Measurements from ENCODE around the gene MAGEA3.
"Not testable (repeated sequence)": the region's sequence is repeated elsewhere in the genome, so short reads cannot be mapped to it uniquely, and the experiment has no call there.

The MAGEA3 gene, protein sequence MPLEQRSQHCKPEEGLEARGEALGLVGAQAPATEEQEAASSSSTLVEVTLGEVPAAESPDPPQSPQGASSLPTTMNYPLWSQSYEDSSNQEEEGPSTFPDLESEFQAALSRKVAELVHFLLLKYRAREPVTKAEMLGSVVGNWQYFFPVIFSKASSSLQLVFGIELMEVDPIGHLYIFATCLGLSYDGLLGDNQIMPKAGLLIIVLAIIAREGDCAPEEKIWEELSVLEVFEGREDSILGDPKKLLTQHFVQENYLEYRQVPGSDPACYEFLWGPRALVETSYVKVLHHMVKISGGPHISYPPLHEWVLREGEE

DNA sequence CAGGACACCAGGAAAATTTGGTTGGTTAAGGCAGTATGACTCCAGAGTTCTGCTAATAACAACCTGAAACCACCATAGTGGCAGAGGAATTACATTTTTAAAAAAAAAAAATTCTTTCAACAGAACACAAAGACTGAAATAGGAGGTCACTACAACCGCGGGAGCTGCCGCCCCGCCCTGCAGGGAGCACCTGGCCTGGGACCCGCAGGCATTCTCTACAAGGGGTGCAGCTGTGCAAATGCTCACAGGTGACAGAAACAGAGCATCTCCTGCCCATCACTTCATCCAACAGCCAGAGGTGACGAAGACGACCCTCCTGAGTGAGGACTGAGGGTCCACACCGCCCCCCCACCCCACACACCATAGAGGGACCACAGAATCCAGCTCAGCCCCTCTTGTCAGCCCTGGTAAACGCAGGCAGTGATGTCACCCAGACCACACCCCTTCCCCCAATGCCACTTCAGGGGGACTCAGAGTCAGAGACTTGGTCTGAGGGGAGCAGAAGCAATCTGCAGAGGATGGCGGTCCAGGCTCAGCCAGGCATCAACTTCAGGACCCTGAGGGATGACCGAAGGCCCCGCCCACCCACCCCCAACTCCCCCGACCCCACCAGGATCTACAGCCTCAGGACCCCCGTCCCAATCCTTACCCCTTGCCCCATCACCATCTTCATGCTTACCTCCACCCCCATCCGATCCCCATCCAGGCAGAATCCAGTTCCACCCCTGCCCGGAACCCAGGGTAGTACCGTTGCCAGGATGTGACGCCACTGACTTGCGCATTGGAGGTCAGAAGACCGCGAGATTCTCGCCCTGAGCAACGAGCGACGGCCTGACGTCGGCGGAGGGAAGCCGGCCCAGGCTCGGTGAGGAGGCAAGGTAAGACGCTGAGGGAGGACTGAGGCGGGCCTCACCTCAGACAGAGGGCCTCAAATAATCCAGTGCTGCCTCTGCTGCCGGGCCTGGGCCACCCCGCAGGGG, at the start of gene MAGEA3:
Gene MAGEA3 (plus strand): TSS at position 843 of the 980 bp plus-strand sequence. CDS start 2,039 bp downstream, outside the sequence.
- DNase-seq = not testable (repeated sequence)

DNA sequence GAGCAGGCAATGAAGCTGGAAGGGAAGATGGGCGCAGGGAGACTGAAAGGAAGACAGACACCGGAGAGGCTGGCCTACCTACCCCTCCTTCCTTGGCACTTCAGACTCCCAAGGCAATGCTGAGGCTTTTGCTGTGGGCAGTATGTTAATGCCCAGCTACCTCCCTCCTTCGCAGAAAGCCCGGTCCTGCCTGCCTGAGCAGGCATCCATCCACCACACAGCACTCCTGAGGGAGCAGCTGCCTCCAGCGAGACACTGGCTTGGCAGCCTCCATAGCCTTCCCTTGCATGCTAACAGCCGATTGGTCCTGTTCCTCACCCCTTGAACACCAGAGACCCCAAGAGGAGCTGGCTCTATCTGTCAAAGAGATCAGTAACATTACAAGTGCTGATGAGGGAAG, 46.5 kb upstream of the MAGEA3 start:
- no peak for DNase-seq

DNA sequence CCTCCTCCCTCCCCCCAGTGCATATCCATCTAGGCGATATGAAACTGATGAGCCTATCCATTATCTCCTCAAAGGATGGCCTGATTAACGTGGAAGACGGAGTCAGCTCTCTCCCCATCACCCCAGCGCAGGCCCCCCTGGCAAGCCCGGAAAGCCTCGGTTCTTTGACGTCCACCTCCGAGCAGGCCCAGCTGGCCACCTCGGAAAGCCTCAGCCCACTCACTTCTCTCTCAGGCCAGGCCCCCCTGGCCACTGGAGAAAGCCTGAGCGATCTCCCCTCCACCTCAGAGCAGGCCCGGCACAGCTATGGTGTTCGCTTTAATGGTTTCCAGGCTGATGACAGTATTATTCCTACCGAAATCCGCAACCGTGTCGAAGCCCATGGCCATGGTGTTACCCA, 46.1 kb upstream of the MAGEA3 start:
- DNase-seq = no peak

DNA sequence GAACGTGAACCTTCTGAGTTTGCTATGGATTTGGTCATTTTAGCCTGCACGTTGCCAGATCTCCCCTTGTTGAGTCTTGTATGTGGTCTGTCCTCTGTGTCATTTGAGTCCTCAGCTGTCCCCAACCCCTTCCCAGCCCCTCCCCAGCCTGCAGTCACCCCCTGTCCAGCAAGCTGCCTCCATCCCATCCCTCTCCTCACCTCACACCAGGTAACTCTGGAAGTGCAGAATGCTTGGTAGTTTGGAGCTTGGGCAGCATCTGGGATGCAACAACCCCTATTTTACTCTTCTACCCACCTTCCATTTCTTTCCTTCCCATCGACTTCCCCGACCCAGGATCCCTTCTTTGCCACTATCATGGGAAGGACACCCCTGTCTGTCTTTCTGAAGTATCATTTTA, 42.5 kb upstream of the MAGEA3 start:
- DNase-seq = no peak

DNA sequence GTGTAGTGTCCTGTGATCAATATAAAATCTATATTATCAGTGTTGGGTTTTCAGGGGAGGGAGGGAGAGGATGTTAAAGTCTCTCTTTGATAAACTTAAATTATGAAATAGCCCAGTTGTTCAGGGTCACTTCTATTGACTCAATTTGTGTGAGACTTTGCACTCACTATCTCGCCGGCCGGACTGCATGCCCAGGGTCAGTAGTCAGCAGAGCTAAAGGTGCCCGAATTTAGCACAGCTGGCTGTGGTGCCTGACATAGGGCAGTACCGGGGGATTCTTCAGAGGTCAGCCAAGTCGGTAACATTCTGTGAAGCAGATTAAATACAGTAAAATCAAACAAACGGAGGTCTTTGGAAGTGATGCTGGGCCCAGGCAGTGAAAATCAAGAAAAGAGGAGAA, 41.7 kb upstream of the MAGEA3 start:
- no peak for DNase-seq

DNA sequence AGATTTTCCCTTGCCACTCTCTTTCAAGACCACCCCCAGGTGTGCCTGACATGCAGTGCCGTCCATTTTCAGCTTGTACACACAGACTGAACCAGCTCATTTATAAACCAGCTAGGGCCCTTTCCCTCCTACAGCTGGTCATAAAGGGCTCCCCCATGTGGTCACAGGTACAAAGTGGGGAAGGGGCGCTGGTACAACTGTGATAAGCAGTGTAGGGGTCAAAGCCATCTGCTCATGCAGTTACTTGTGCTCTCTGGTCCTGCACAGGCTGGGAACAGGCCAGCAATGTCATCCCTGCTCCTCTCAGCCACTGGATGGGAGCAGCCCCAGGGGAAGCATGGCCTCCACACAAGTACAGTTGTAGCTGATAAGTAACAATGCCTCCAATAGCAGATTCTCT, 40.3 kb upstream of the MAGEA3 start:
- DNase-seq = no peak

DNA sequence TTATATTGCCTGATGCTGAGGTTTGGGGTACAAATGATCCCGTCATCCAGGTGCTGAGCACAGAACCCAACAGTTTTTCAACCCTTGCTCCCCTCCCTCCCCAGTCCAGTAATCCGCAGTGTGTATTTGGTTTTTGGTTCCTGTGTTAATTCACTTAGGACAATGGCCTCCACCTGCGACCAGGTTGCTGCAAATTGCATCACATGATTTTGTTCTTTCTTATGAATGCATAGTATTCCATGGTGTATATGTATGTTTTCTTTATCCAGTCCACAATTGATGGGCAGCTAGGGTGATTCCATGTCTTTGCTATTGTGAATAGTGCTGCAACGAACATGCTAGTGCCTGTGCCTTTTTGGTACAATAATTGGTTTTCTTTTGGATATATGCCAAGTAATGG, 35.5 kb upstream of the MAGEA3 start:
- no peak for DNase-seq

DNA sequence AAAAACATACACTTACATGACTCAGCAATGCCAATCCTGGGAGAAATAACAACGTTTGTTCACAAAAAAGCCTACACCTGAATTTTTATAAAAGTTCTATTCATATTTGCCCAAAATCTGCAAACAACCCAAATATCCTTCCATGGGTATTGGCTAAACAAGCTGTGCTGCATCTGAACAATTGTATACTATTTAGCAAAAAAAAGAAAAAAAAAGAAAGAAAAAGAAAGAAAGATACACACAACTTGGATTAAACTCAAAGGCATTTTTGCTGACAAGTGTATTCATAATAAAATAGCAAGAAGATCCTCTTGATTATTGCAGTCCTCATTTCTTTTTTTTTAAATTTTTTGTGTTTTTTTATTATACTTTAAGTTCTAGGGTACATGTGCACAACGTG, 24.5 kb upstream of the MAGEA3 start:
- DNase-seq = no peak

DNA sequence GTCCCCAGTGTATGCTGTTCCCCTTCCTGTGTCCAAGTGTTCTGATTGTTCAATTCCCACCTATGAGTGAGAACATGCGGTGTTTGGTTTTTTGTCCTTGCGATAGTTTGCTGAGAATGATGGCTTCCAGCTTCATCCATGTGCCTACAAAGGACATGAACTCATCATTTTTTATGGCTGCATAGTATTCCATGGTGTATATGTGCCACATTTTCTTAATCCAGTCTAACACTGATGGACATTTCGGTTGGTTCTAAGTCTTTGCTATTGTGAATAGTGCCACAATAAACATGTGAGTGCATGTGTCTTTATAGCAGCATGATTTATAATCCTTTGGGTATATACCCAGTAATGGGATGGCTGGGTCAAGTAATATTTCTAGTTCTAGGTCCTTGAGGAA, 23.9 kb upstream of the MAGEA3 start:
- not testable (repeated sequence) for DNase-seq

DNA sequence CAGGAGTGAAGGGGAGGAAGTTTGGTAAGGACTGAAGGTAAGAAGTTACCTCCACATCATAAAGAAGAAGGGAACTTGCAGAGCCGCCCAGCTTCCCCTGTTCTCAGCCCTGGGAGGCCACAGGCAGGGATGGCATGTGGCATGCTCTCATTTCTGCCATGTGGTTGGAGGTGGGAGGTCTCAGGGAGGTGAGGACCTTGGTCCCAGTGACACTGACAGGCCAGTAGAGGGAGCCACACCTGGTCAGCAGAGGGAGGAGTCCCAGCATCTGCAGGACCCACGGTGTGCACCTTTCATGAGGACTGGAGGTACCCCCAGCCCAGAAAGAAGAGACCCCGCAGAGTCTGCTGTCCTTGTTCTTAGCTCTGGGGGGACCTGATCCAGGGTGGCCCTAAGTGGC, 17.6 kb upstream of the MAGEA3 start:
- DNase-seq = not testable (repeated sequence)

DNA sequence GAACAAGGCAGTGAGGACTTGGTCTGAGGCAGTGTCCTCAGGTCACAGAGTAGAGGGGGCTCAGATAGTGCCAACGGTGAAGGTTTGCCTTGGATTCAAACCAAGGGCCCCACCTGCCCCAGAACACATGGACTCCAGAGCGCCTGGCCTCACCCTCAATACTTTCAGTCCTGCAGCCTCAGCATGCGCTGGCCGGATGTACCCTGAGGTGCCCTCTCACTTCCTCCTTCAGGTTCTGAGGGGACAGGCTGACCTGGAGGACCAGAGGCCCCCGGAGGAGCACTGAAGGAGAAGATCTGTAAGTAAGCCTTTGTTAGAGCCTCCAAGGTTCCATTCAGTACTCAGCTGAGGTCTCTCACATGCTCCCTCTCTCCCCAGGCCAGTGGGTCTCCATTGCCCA, 1.8 kb downstream of the MAGEA3 start:
- not testable (repeated sequence) for DNase-seq

DNA sequence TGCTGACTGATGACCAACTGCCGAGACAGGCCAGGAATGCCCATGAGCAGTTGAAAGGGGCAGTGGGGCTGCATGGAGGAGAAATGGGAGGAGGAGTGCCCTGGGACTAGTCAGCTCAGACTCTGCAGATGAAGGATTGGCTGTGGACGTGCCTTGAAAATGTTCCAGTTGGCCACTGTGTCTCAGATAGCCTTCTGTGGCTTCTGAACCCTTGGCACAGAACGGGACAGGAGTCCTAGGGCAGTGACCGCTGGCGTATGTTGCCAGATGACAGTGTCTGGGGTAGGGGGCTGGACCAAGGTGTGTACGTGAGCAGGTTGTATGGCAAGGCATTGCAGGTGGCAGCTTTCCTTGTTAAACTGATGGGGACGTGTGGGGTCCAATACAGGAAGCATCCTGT, 7.9 kb downstream of the MAGEA3 start:
- not testable (repeated sequence) for DNase-seq

DNA sequence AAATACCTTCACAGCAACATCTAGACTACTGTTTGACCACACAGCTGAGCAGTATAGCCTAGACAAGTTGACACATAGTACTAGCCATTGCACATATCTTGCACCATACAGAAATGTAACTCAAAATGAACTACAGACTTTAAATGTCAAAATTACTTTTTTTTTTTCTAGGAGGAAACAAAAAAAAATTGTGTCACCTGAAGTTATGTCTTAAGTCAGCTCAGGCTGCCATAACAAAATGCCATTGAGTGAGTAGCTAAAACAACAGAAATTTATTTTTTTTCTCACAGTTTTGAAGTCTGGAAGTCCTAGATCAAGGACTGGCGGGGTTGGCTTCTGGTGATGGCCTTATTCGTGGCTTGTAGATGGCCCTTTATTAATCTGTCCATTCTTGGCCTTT, 10.6 kb downstream of the MAGEA3 start, which contains the start of gene CSAG2:
Gene CSAG2 (minus strand): TSS at position 101 of the 400 bp plus-strand sequence. CDS start 161 bp downstream, outside the sequence.
- DNase-seq = not testable (repeated sequence)

DNA sequence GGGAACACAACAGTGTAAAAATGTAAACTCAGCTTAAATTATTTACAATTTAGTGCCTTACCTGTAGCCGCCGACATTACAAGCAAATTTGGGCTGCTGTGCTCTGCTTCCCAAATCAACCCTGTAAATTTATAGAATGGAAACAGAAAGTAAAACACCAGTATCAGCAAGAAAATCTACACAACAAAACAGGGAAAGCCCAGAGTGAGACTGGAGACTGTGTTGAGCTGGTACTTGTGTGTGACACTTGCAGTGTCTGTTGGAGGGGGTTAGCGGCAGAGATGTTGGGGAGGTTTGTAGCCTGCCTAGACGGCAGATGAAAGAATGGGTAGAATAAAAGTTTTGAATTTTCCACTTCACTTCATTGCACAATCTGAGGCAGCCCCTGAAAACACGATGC, 14.6 kb downstream of the MAGEA3 start:
- not testable (repeated sequence) for DNase-seq

DNA sequence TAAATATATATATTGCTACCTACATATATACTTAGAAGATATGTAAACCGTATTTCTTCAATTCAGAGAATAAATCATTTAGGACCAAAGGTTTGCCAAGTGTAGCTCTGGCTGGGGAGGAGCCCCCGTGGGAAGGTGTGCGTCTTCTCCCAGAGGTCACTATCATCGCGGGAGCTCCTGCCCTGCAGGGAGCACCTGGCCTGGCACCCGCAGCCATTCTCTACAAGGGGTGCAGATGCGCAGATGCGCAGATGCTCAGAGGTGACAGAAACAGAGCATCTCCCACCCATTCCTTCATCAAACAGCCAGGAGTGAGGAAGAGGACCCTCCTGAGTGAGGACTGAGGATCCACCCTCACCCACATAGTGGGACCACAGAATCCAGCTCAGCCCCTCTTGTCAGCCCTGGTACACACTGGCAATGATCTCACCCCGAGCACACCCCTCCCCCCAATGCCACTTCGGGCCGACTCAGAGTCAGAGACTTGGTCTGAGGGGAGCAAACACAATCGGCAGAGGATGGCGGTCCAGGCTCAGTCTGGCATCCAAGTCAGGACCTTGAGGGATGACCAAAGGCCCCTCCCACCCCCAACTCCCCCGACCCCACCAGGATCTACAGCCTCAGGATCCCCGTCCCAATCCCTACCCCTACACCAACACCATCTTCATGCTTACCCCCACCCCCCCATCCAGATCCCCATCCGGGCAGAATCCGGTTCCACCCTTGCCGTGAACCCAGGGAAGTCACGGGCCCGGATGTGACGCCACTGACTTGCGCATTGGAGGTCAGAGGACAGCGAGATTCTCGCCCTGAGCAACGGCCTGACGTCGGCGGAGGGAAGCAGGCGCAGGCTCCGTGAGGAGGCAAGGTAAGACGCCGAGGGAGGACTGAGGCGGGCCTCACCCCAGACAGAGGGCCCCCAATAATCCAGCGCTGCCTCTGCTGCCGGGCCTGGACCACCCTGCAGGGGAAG, 15.5 kb downstream of the MAGEA3 start, which contains the start of gene MAGEA2B:
Gene MAGEA2B (plus strand): TSS at position 814 of the 973 bp plus-strand sequence. CDS start 2,479 bp downstream, outside the sequence.
- DNase-seq = not testable (repeated sequence)

DNA sequence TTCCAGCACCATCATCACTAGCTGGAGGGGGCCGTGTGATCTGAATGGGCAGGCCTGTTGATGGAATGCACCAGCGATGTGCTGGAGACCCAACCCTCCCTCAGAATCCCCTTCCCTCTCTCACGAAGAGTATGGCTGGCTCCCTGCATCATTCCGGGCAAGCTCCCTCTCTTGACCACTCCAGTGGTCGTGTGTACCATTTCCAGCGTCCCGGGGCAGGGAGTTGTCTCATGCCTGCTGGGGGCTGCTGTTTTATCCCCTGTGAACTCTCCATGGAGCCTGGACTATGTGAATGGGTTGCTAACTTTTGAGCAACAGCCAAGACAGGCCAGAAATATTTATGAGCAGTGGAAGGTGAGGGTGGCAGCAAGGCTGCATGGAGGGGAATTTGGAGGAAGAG, 26.8 kb downstream of the MAGEA3 start:
- no peak for DNase-seq

DNA sequence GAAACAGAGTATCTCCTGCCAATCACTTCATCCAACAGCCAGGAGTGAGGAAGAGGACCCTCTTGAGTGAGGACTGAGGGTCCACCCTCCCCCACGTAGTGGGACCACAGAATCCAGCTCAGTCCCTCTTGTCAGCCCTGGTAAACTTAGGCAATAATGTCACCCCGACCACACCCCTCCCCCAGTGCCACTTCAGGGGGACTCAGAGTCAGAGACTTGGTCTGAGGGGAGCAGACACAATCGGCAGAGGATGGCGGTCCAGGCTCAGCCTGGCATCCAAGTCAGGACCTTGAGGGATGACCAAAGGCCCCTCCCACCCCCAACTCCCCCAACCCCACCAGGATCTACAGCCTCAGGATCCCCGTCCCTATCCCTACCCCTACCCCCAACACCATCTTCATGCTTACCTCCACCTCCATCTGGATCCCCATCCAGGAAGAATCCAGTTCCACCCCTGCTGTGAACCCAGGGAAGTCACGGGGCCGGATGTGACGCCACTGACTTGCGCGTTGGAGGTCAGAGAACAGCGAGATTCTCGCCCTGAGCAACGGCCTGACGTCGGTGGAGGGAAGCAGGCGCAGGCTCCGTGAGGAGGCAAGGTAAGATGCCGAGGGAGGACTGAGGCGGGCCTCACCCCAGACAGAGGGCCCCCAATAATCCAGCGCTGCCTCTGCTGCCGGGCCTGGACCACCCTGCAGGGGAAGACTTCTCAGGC, 34.8 kb downstream of the MAGEA3 start, which contains the start of the genes CSAG1 and MAGEA12:
Gene CSAG1 (minus strand): TSS at position 461 of the 715 bp plus-strand sequence. CDS start 1,261 bp downstream, outside the sequence.
Gene MAGEA12 (plus strand): TSS at position 497 of the 715 bp plus-strand sequence. CDS start 2,405 bp downstream, outside the sequence.
- no peak for DNase-seq

DNA sequence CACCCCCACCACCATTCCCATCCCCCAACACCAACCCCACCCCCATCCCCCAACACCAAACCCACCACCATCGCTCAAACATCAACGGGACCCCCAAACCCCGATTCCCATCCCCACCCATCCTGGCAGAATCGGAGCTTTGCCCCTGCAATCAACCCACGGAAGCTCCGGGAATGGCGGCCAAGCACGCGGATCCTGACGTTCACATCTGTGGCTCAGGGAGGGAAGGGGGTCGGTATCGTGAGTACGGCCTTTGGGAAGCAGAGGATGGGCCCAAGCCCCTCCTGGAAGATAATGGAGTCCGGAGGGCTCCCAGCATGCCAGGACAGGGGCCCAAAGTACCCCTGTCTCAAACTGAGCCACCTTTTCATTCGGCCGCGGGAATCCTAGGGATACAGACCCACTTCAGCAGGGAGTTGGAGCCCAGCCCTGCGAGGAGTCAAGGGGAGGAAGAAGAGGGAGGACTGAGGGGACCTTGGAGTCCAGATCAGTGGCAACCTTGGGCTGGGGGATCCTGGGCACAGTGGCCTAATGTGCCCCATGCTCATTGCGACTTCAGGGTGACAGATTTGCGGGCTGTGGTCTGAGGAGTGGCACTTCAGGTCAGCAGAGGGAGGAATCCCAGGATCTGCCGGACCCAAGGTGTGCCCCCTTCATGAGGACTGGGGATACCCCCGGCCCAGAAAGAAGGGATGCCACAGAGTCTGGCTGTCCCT, 35.7 kb downstream of the MAGEA3 start:
- DNase-seq = not testable (repeated sequence)

DNA sequence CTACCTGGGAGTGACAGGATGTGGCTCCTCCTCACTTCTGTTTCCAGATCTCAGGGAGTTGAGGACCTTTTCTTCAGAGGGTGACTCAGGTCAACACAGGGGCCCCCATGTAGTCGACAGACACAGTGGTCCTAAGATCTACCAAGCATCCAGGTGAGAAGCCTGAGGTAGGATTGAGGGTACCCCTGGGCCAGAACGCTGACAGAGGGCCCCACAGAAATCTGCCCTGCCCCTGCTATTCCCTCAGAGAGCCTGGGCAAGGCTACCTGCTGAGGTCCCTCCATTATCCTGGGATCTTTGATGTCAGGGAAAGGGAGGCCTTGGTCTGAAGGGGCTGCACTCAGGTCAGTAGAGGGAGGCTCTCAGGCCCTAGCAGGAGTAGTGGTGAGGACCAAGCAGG, 36.5 kb downstream of the MAGEA3 start:
- DNase-seq = no peak

DNA sequence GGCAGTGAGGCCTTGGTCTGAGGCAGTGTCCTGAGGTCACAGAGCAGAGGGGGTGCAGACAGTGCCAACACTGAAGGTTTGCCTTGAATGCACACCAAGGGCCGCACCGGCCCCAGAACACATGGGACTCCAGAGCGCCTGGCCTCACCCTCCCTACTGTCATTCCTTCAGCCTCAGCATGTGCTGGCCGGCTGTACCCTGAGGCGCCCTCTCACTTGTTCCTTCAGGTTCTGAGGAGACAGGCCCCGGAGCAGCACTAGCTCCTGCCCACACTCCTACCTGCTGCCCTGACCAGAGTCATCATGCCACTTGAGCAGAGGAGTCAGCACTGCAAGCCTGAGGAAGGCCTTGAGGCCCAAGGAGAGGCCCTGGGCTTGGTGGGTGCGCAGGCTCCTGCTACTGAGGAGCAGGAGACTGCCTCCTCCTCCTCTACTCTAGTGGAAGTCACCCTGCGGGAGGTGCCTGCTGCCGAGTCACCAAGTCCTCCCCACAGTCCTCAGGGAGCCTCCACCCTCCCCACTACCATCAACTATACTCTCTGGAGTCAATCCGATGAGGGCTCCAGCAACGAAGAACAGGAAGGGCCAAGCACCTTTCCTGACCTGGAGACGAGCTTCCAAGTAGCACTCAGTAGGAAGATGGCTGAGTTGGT, 37.4 kb downstream of the MAGEA3 start:
- no peak for DNase-seq

Measured in CD4-positive, alpha-beta T cell treated with Interferon alpha-2 for 1 hour (primary cell).